Right lobe of liver (tissue), 4 donors: ENCODE measurements around the gene SLMAP.

Experiments
- POLR2A ChIP-seq: fragments of 450-650 bp; IDR thresholded peaks from one replicate; pipeline ENCODE4 v1.6.1; 2017; ENCODE audit warnings: antibody characterized with exemption, mild to moderate bottlenecking
- TF ChIP-seq, protein P1 (sequence below), 4 donors: fragments of 200-600 bp in 3 of 4; fragments of 450-650 bp in 1 of 4; IDR thresholded peaks; one replicate each; pipeline versions ENCODE4 v1.5.1 to v1.8.0; 2016 to 2022; ENCODE audit warnings: antibody characterized with exemption in 4 of 4, mild to moderate bottlenecking in 2 of 4
- donor health status: DM: no; HTN: no; CAD: no.
- donor health status: DM: no; HTN: no; CAD: no.
- donor health status: DM: no; HTN: yes; CAD: no.

DNA sequence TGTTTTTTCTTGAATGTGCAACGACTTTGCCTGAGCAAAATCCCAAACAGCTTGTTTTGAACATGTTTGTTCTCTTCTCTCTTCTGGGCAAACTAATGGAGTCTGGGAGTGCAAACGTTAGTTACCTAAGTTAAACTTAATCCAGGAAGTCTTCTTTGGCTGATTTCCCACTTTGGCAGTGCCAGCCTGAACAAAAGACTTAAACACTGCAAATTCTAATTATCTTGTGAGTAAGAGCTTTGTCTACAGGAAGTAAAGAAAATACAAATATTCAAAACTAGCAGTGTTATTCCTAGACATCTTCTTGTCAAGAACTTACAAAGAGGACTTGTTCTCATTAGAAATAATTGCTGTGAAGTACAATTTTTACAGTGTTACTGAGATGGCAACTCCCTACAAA lies 46.5 kb upstream of the SLMAP start:
- TF ChIP-seq, protein P1, sequence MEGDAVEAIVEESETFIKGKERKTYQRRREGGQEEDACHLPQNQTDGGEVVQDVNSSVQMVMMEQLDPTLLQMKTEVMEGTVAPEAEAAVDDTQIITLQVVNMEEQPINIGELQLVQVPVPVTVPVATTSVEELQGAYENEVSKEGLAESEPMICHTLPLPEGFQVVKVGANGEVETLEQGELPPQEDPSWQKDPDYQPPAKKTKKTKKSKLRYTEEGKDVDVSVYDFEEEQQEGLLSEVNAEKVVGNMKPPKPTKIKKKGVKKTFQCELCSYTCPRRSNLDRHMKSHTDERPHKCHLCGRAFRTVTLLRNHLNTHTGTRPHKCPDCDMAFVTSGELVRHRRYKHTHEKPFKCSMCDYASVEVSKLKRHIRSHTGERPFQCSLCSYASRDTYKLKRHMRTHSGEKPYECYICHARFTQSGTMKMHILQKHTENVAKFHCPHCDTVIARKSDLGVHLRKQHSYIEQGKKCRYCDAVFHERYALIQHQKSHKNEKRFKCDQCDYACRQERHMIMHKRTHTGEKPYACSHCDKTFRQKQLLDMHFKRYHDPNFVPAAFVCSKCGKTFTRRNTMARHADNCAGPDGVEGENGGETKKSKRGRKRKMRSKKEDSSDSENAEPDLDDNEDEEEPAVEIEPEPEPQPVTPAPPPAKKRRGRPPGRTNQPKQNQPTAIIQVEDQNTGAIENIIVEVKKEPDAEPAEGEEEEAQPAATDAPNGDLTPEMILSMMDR (IDR thresholded peaks at IDR 0.05), result no peak
- TF ChIP-seq POLR2A, result no peak
